Spleen (tissue), 11 donors: Measurements from ENCODE around the gene HPSE2. TPM values are rescaled to one million over a fixed set of nuclear protein-coding genes. Genes with fewer than 3 reads are reported as not detected.

Source experiments
- DNase-seq: peaks from one replicate; pipeline ENCODE4 v3.0.0-alpha.2; 2020
- H3K27ac ChIP-seq, 8 donors: fragments of 200-600 bp; sonication (generic) in 7 of 8; 1 replicate in 4 of 8; 2 replicates in 4 of 8; pipeline versions ENCODE4 v1.5.0 to v1.8.0; 2016 to 2021; ENCODE audit warnings: inconsistent platforms in 4 of 8, mild to moderate bottlenecking in 4 of 8, moderate library complexity in 1 of 8
- H3K27me3 ChIP-seq, 7 donors: fragments of 200-600 bp; sonication (generic) in 6 of 7; replicated peaks in 1 of 7; 1 replicate in 4 of 7; 2 replicates in 3 of 7; pipeline versions ENCODE4 v1.5.0 to v1.8.0; 2016 to 2021; ENCODE audit warnings: inconsistent platforms in 3 of 7, mild to moderate bottlenecking in 1 of 7
- H3K36me3 ChIP-seq, 6 donors: fragments of 200-600 bp; sonication (generic) in 5 of 6; 1 replicate in 4 of 6; 2 replicates in 2 of 6; pipeline versions ENCODE4 v1.5.0 to v1.8.0; 2016 to 2021; ENCODE audit warnings: inconsistent platforms in 2 of 6
- H3K4me1 ChIP-seq, 6 donors: fragments of 200-600 bp; sonication (generic) in 5 of 6; 1 replicate in 3 of 6; 2 replicates in 3 of 6; pipeline versions ENCODE4 v1.5.0 to v1.8.0; 2016 to 2021; ENCODE audit warnings: inconsistent platforms in 3 of 6
- H3K4me3 ChIP-seq, 8 donors: fragments of 200-600 bp; sonication (generic) in 7 of 8; 1 replicate in 4 of 8; 2 replicates in 4 of 8; pipeline versions ENCODE4 v1.5.0 to v1.8.0; 2016 to 2021; ENCODE audit warnings: inconsistent platforms in 4 of 8, mild to moderate bottlenecking in 4 of 8, moderate library complexity in 2 of 8
- H3K9me3 ChIP-seq, 8 donors: fragments of 200-600 bp; sonication (generic) in 7 of 8; 1 replicate in 4 of 8; 2 replicates in 4 of 8; pipeline versions ENCODE4 v1.5.0 to v1.8.0; 2016 to 2021; ENCODE audit warnings: inconsistent platforms in 4 of 8
- CTCF ChIP-seq, 11 experiments: fragments of 200-600 bp in 7 of 11; fragments of 450-650 bp in 4 of 11; sonication (generic) in 4 of 11; IDR thresholded peaks in 8 of 11; conservative IDR thresholded peaks in 3 of 11; 1 replicate in 7 of 11; 2 replicates in 4 of 11; pipeline versions ENCODE4 v1.4.0 to v1.8.0; 2016 to 2021; ENCODE audit warnings: antibody characterized with exemption in 11 of 11, inconsistent platforms in 4 of 11, mild to moderate bottlenecking in 1 of 11
- POLR2A ChIP-seq, 3 donors: fragments of 450-650 bp; IDR thresholded peaks; one replicate each; pipeline ENCODE4 v1.5.1; 2017; ENCODE audit warnings: antibody characterized with exemption in 3 of 3, mild to moderate bottlenecking in 1 of 3
- POLR2AphosphoS5 ChIP-seq, 3 donors: sonication (generic); formaldehyde crosslinking; IDR thresholded peaks; one replicate each; pipeline ENCODE4 v1.5.1; 2017; ENCODE audit warnings: antibody characterized with exemption in 3 of 3
- WGBS, 5 donors: extraction: QIAGEN DNeasy Blood & Tissue Kit in 3 of 5; methylation state at CpG; one replicate each; pipeline versions ENCODE4 v1.1.5 to v1.1.7; 2013 to 2018; 5-methylcytosine and 5-hydroxymethylcytosine counted together
- intact Hi-C: fragments of 100-400 bp; cut with DNase I; formaldehyde crosslinking; loops from one replicate; pipeline ENCODE4 v1.15.0; 2023; ENCODE audit warnings: low total_unique reads
- polyA plus RNA-seq, 3 donors: library from polyadenylated mRNA; stranded (reverse); fragments of 200-250 nt; gene quantifications; one replicate each; pipeline ENCODE4 v1.2.1, GENCODE V29; 2013
- total RNA-seq, 7 donors: library from RNA; depleted of rRNA in 3 of 7; stranded (reverse); fragments of >200 nt in 3 of 7; fragmentation: NEBNext Ultra II Directional in 4 of 7; extraction: Animal tissue kit (Norgen Biotek cat#: 25700) in 4 of 7; gene quantifications; one replicate each; pipeline versions ENCODE4 v1.1.0 to v1.2.1, GENCODE V29; 2016 to 2021
- donor health status: healthy with polysubstance abuse.
- donor health status: DM: no; HTN: no; CAD: no; lungs with moderate emphysema.
- donor health status: DM: no; HTN: no; CAD: no.
- donor health status: Bipolar disorder and iron deficiency.
- donor health status: healthy.
- donor health status: DM: no; HTN: no; CAD: no.
- donor health status: DM: yes; HTN: yes; CAD: no.

HPSE2 gene
- total and polyA plus RNA-seq, 10 donors: 0.02 to 0.64 (median 0.03) TPM; not detected in 5

GRCh38 chr10:98576096-98576495, 659.6 kb downstream of the HPSE2 start:
- intact Hi-C loops: no loop called here
- Histone ChIP-seq H3K4me3 (no peak overlapping the region), H3K27me3 (peaks cover 0 to 20% (median 0%) of the 10 kb centered on the region in 7 donors), H3K36me3 (no peaks in the 10 kb centered on the region), H3K4me1 (no peaks in the 10 kb centered on the region), H3K27ac (no peak overlapping the region), H3K9me3 (no peaks in the 10 kb centered on the region)
- DNase-seq: no peak
- 57 to 74% (median 62%) methylated on average over 4 of the region's 4 CpGs for WGBS, 5 donors
- no peak for TF ChIP-seq POLR2AphosphoS5 (IDR thresholded peaks at IDR 0.05)
- TF ChIP-seq CTCF (IDR thresholded peaks at IDR 0.05 in 8 of 11, conservative IDR thresholded peaks at IDR 0.05 in 3 of 11): no peak
- no peak for TF ChIP-seq POLR2A (IDR thresholded peaks at IDR 0.05)

GRCh38 chr10:98572594-98572993, 663.1 kb downstream of the HPSE2 start:
- H3K27ac ChIP-seq: no peak overlapping the region
- no peaks in the 10 kb centered on the region for H3K4me1 ChIP-seq
- 64 to 74% (median 67%) methylated on average over 5 of the region's 5 CpGs for WGBS, 5 donors
- DNase-seq: no peak
- no peaks in the 10 kb centered on the region for H3K9me3 ChIP-seq
- H3K36me3 ChIP-seq: no peaks in the 10 kb centered on the region
- no peak for TF ChIP-seq POLR2A (IDR thresholded peaks at IDR 0.05)
- no peak for TF ChIP-seq POLR2AphosphoS5 (IDR thresholded peaks at IDR 0.05)
- no peak for TF ChIP-seq CTCF (IDR thresholded peaks at IDR 0.05 in 8 of 11, conservative IDR thresholded peaks at IDR 0.05 in 3 of 11)
- H3K27me3 ChIP-seq: peaks cover 0 to 26% (median 0%) of the 10 kb centered on the region in 7 donors
- intact Hi-C loops: no loop called here
- no peak overlapping the region for H3K4me3 ChIP-seq

GRCh38 chr10:98570834-98571233, 664.8 kb downstream of the HPSE2 start:
- TF ChIP-seq POLR2A (IDR thresholded peaks at IDR 0.05): no peak
- no peak for TF ChIP-seq CTCF (IDR thresholded peaks at IDR 0.05 in 8 of 11, conservative IDR thresholded peaks at IDR 0.05 in 3 of 11)
- TF ChIP-seq POLR2AphosphoS5 (IDR thresholded peaks at IDR 0.05): no peak
- WGBS, 5 donors: 80 to 84% (median 82%) methylated on average over 5 of the region's 5 CpGs
- H3K36me3 ChIP-seq: no peaks in the 10 kb centered on the region

GRCh38 chr10:98569853-98570252, 665.8 kb downstream of the HPSE2 start:
- intact Hi-C loops: no loop called here
- Histone ChIP-seq H3K4me1 (no peaks in the 10 kb centered on the region), H3K4me3 (no peak overlapping the region), H3K36me3 (no peaks in the 10 kb centered on the region), H3K27ac (no peak overlapping the region), H3K27me3 (peaks cover 0 to 13% (median 0%) of the 10 kb centered on the region in 7 donors), H3K9me3 (no peaks in the 10 kb centered on the region)
- no peak for DNase-seq
- TF ChIP-seq POLR2AphosphoS5 (IDR thresholded peaks at IDR 0.05) (no peak), CTCF (IDR thresholded peaks at IDR 0.05 in 8 of 11, conservative IDR thresholded peaks at IDR 0.05 in 3 of 11) (no peak), POLR2A (IDR thresholded peaks at IDR 0.05) (no peak)

More at GRCh38 chr10:98570834-98571233, 664.8 kb downstream of the HPSE2 start:
- H3K4me1 ChIP-seq: no peaks in the 10 kb centered on the region
- no peak overlapping the region for H3K4me3 ChIP-seq
- intact Hi-C loops: no loop called here
- H3K27me3 ChIP-seq: peaks cover 0 to 17% (median 0%) of the 10 kb centered on the region in 7 donors
- H3K27ac ChIP-seq: no peak overlapping the region
- no peak for DNase-seq
- H3K9me3 ChIP-seq: no peaks in the 10 kb centered on the region
